ENCODE measurements around the gene PPP1R7. TPM values are rescaled to one million over a fixed set of nuclear protein-coding genes. Genes with fewer than 3 reads are reported as not detected.

Gene PPP1R7
- total and polyA plus RNA-seq, 9 of the 15 experiments (the other 6 are each of a cell fraction or from before 2014, with no cell fraction given): 37.5 to 75.0 (median 50.5) TPM

- in situ Hi-C loops (cut with MboI) (no loop called here), intact Hi-C loops (cut with micrococcal nuclease) (loop anchor here (5.0 kb wide), 1 partner anchor 140 kb away; no protein-coding TSS in a partner anchor)
- FAIRE-seq: no peak
- POLR2A ChIA-PET: interaction anchor here (0.6 kb wide), 2 partner anchors 150 to 305 kb away, joined by 3 read pairs; no protein-coding TSS in a partner anchor
- ATAC-seq: peak; percentile 85
- H3K4me2 ChIP-seq (ENCODE audit: insufficient read depth, low read length): peak overlapping the region; percentile 79
- H2AFZ ChIP-seq (ENCODE audit: low read depth, low read length): peak overlapping the region; percentile 86
- BruUV-seq (replicated peaks): no TSS peak
- peaks cover 0 to 26% of the 10 kb centered on the region in 2 experiments; a peak in 3 of 5 replicates for H3K27me3 ChIP-seq (ENCODE audit: control insufficient read depth in 2 of 2, insufficient read depth in 2 of 2, low read length in 2 of 2)
- H3K4me1 ChIP-seq (replicated peaks in 1 of 2; ENCODE audit: control insufficient read depth in 2 of 2, insufficient read depth in 2 of 2, low read length in 2 of 2): peaks cover 2 to 25% of the 10 kb centered on the region in 2 experiments; a peak in 3 of 5 replicates
- H3K36me3 ChIP-seq (ENCODE audit: control insufficient read depth, insufficient read depth, low read length): 0 out of 3 replicates have a peak, but pooled peaks cover 3% of the 10 kb centered on the region
- no peaks in the 10 kb centered on the region for H3K9me1 ChIP-seq (ENCODE audit: control insufficient read depth, insufficient read depth, low read length)
- H4K20me1 ChIP-seq (replicated peaks; ENCODE audit: control insufficient read depth, insufficient read depth, low read length): peaks cover 5% of the 10 kb centered on the region; the same call in 1 of the 2 replicates
- no peaks in the 10 kb centered on the region for H3K9me3 ChIP-seq (replicated peaks; ENCODE audit: control insufficient read depth, insufficient read depth, low read depth, low read length)
- peak overlapping the region; percentile 51; the same call in 2 of the 3 replicates for H3K27ac ChIP-seq (ENCODE audit: extremely low read depth, low read depth, low read length)
- CTCF ChIA-PET (ENCODE audit: low intra/inter-chr PET ratio): no interaction called here
- H3K4me3 ChIP-seq: peak overlapping the region; percentile 40
- 0% methylated on average over 19 of the region's 77 CpGs for WGBS (ENCODE audit: insufficient coverage, low coverage, missing lambda C conversion rate)
- peak; percentile 71 to 89 (median 88) for DNase-seq (ENCODE audit: extremely low read depth in 1 of 4, low spot score in 3 of 4)
- H3K9ac ChIP-seq (ENCODE audit: insufficient read depth in 1 of 2, low read depth in 2 of 2, low read length in 2 of 2): peak overlapping the region; percentile 30 to 87; a peak in 3 of 4 replicates
- H3K79me2 ChIP-seq (ENCODE audit: control insufficient read depth, insufficient read depth, low read length): peaks cover 15% of the 10 kb centered on the region
- TF ChIP-seq ZBTB7A (IDR thresholded peaks at IDR 0.05; ENCODE audit: borderline replicate concordance, control insufficient read depth, low read depth, low read length): peak; percentile 27; the same call in 1 of the 2 replicates
- peak; percentile 63 for TF ChIP-seq POLR2G (IDR thresholded peaks at IDR 0.05; ENCODE audit: low read depth, low read length)
- TF ChIP-seq GABPB1 (CRISPR knock-in tag; IDR thresholded peaks at IDR 0.05): peak; percentile 28; the same call in 1 of the 2 replicates
- TF ChIP-seq RBFOX2 (IDR thresholded peaks at IDR 0.05; ENCODE audit: low read depth, low read length): peak; percentile 55; the same call in 1 of the 2 replicates
- TF ChIP-seq, protein P1, sequence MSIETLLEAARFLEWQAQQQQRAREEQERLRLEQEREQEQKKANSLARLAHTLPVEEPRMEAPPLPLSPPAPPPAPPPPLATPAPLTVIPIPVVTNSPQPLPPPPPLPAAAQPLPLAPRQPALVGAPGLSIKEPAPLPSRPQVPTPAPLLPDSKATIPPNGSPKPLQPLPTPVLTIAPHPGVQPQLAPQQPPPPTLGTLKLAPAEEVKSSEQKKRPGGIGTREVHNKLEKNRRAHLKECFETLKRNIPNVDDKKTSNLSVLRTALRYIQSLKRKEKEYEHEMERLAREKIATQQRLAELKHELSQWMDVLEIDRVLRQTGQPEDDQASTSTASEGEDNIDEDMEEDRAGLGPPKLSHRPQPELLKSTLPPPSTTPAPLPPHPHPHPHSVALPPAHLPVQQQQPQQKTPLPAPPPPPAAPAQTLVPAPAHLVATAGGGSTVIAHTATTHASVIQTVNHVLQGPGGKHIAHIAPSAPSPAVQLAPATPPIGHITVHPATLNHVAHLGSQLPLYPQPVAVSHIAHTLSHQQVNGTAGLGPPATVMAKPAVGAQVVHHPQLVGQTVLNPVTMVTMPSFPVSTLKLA (conservative IDR thresholded peaks at IDR 0.05): peak in 1 of 2 experiments; percentile 71; a peak in 2 of 4 replicates
- peak; percentile 46; the same call in 1 of the 2 replicates for TF ChIP-seq PHF8 (IDR thresholded peaks at IDR 0.05; ENCODE audit: borderline replicate concordance, low read length)
- TF ChIP-seq MAZ (CRISPR knock-in tag; conservative IDR thresholded peaks at IDR 0.05 in 1 of 2, IDR thresholded peaks at IDR 0.05 in 1 of 2): peak; percentile 45 to 60; a peak in 3 of 4 replicates
- TF ChIP-seq, protein P2, sequence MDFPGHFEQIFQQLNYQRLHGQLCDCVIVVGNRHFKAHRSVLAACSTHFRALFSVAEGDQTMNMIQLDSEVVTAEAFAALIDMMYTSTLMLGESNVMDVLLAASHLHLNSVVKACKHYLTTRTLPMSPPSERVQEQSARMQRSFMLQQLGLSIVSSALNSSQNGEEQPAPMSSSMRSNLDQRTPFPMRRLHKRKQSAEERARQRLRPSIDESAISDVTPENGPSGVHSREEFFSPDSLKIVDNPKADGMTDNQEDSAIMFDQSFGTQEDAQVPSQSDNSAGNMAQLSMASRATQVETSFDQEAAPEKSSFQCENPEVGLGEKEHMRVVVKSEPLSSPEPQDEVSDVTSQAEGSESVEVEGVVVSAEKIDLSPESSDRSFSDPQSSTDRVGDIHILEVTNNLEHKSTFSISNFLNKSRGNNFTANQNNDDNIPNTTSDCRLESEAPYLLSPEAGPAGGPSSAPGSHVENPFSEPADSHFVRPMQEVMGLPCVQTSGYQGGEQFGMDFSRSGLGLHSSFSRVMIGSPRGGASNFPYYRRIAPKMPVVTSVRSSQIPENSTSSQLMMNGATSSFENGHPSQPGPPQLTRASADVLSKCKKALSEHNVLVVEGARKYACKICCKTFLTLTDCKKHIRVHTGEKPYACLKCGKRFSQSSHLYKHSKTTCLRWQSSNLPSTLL (IDR thresholded peaks at IDR 0.05): no peak
- peak; percentile 32; the same call in 1 of the 2 replicates for TF ChIP-seq ZEB2 (IDR thresholded peaks at IDR 0.05)
- no peak for TF ChIP-seq BRD9 (IDR thresholded peaks at IDR 0.05; ENCODE audit: low read depth, partially characterized antibody)
- no peak for TF ChIP-seq POLR2B (IDR thresholded peaks at IDR 0.05; ENCODE audit: low read depth, partially characterized antibody)
- TF ChIP-seq, protein P3, sequence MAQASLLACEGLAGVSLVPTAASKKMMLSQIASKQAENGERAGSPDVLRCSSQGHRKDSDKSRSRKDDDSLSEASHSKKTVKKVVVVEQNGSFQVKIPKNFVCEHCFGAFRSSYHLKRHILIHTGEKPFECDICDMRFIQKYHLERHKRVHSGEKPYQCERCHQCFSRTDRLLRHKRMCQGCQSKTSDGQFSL (CRISPR knock-in tag; IDR thresholded peaks at IDR 0.05): peak; percentile 50; the same call in 1 of the 2 replicates
- TF ChIP-seq, protein P3 (tag; IDR thresholded peaks at IDR 0.05): no peak
- TF ChIP-seq TCFL5 (CRISPR knock-in tag; conservative IDR thresholded peaks at IDR 0.05): no peak
- TF ChIP-seq HNRNPH1 (optimal IDR thresholded peaks at IDR 0.05; ENCODE audit: low read depth, low read length): no peak
Measured at GRCh38 chr2:241217320-241218031, 67.2 kb downstream of the PPP1R7 start.

Data from K562 (cell line).